CD14-positive monocyte (primary cell): Measurements from ENCODE around the gene TNIP3. TPM values are rescaled to one million over a fixed set of nuclear protein-coding genes. Genes with fewer than 3 reads are reported as not detected.

ENCODE experiments used
- DNase-seq, 3 donors: peaks; one replicate each; pipeline ENCODE4 v3.0.0-alpha.2; 2011 to 2022
- H2AFZ ChIP-seq: 2 replicates; pipeline ENCODE4 v1.6.0; 2012; ENCODE audit warnings: mild to moderate bottlenecking, low read depth, low read length, inconsistent platforms; ENCODE audit not compliant: insufficient read depth, poor library complexity, severe bottlenecking
- H3K27ac ChIP-seq, 2 donors: 1 replicate in 1 of 2; 2 replicates in 1 of 2; pipeline ENCODE4 v1.5.1; 2012 to 2013; ENCODE audit warnings: low read length in 2 of 2, control low read depth in 1 of 2, inconsistent platforms in 1 of 2, low read depth in 1 of 2, mild to moderate bottlenecking in 1 of 2
- H3K27me3 ChIP-seq, 2 donors: one replicate each; pipeline versions ENCODE4 v1.6.0 to v1.6.1; 2011 to 2013; ENCODE audit warnings: low read length in 2 of 2; ENCODE audit not compliant: control insufficient read depth in 2 of 2, insufficient read depth in 2 of 2
- H3K36me3 ChIP-seq, 2 donors: replicated peaks in 1 of 2; 1 replicate in 1 of 2; 2 replicates in 1 of 2; pipeline versions ENCODE4 v1.5.1 to v1.6.1; 2012 to 2013; ENCODE audit warnings: low read length in 2 of 2, control low read depth in 1 of 2, inconsistent platforms in 1 of 2, mild to moderate bottlenecking in 1 of 2; ENCODE audit not compliant: insufficient read depth in 2 of 2, control insufficient read depth in 1 of 2
- H3K4me1 ChIP-seq, 2 donors: 1 replicate in 1 of 2; 2 replicates in 1 of 2; pipeline versions ENCODE4 v1.5.1 to v1.6.1; 2012 to 2013; ENCODE audit warnings: low read length in 2 of 2, control low read depth in 1 of 2, inconsistent platforms in 1 of 2, mild to moderate bottlenecking in 1 of 2, moderate library complexity in 1 of 2; ENCODE audit not compliant: insufficient read depth in 2 of 2, control insufficient read depth in 1 of 2
- H3K4me2 ChIP-seq: replicated peaks from 2 replicates; pipeline ENCODE3; 2012; ENCODE audit warnings: low read length, moderate library complexity, mild to moderate bottlenecking; ENCODE audit not compliant: poor library complexity, severe bottlenecking; ENCODE audit errors: extremely low read depth
- H3K4me3 ChIP-seq, 3 experiments: fragments of 200-600 bp in 1 of 3; sonication (generic) in 1 of 3; replicated peaks in 1 of 3; 1 replicate in 2 of 3; 2 replicates in 1 of 3; pipeline ENCODE4 v1.5.1; 2011 to 2013; ENCODE audit warnings: low read length in 3 of 3, mild to moderate bottlenecking in 3 of 3, control low read depth in 2 of 3, low read depth in 2 of 3, inconsistent platforms in 1 of 3, moderate library complexity in 1 of 3
- H3K79me2 ChIP-seq: 2 replicates; pipeline ENCODE4 v1.6.0; 2012; ENCODE audit warnings: mild to moderate bottlenecking, control low read depth, inconsistent platforms, low read length, moderate library complexity; ENCODE audit not compliant: insufficient read depth
- H3K9ac ChIP-seq: 2 replicates; pipeline ENCODE4 v1.6.0; 2017; ENCODE audit warnings: low read length, mild to moderate bottlenecking; ENCODE audit not compliant: insufficient read depth, poor library complexity, severe bottlenecking
- H3K9me3 ChIP-seq, 2 donors: replicated peaks in 1 of 2; 1 replicate in 1 of 2; 2 replicates in 1 of 2; pipeline versions ENCODE4 v1.5.1 to v1.6.1; 2012 to 2013; ENCODE audit warnings: low read length in 2 of 2, control low read depth in 1 of 2; ENCODE audit not compliant: control insufficient read depth in 1 of 2, insufficient read depth in 1 of 2
- H4K20me1 ChIP-seq: 2 replicates; pipeline ENCODE4 v1.6.0; 2012; ENCODE audit warnings: mild to moderate bottlenecking, low read length, control low read depth, moderate library complexity; ENCODE audit not compliant: insufficient read depth
- H3K27ac Mint-ChIP-seq, 7 donors: one replicate each; pipeline ENCODE4 v1.8.0; 2020; ENCODE audit warnings: mild to moderate bottlenecking in 7 of 7, mixed read lengths in 7 of 7, moderate library complexity in 6 of 7, inconsistent platforms in 2 of 7
- H3K27me3 Mint-ChIP-seq, 3 donors: one replicate each; pipeline ENCODE4 v1.8.0; 2021 to 2022; ENCODE audit warnings: low read depth in 3 of 3, mild to moderate bottlenecking in 3 of 3, mixed read lengths in 3 of 3, moderate library complexity in 3 of 3, inconsistent platforms in 1 of 3
- H3K36me3 Mint-ChIP-seq, 2 donors: one replicate each; pipeline ENCODE4 v1.8.0; 2020; ENCODE audit warnings: mixed read lengths in 2 of 2, inconsistent platforms in 1 of 2, mild to moderate bottlenecking in 1 of 2
- H3K4me1 Mint-ChIP-seq: one replicate; pipeline ENCODE4 v1.8.0; 2020; ENCODE audit warnings: mild to moderate bottlenecking, mixed read lengths
- H3K4me3 Mint-ChIP-seq, 2 donors: one replicate each; pipeline ENCODE4 v1.8.0; 2020; ENCODE audit warnings: mild to moderate bottlenecking in 2 of 2, mixed read lengths in 2 of 2, moderate library complexity in 1 of 2
- H3K9me3 Mint-ChIP-seq, 7 donors: one replicate each; pipeline ENCODE4 v1.8.0; 2020 to 2022; ENCODE audit warnings: mixed read lengths in 7 of 7, mild to moderate bottlenecking in 6 of 7, moderate library complexity in 6 of 7, inconsistent platforms in 2 of 7
- WGBS: methylation state at CpG from one replicate; pipeline ENCODE4 v1.1.5; 2013; ENCODE audit warnings: missing lambda C conversion rate; ENCODE audit not compliant: insufficient coverage; 5-methylcytosine and 5-hydroxymethylcytosine counted together
- intact Hi-C, 2 donors: fragments of 100-400 bp; cut with micrococcal nuclease; formaldehyde crosslinking; loops; one replicate each; pipeline versions ENCODE4 v1.15.0 to v1.15.1; 2023
- polyA plus RNA-seq, 3 donors: library from polyadenylated mRNA; depleted of rRNA in 1 of 3; unstranded in 2 of 3; stranded (reverse) in 1 of 3; fragments of 300-500 nt in 2 of 3; fragments of >200 nt in 1 of 3; fragmentation: Illumina TruSeq in 2 of 3; gene quantifications; 1 replicate in 2 of 3; 2 replicates in 1 of 3; pipeline ENCODE4 v1.2.3, GENCODE V29; 2012 to 2021
- TF ChIP-seq, protein P1 (sequence below): fragments of 200-600 bp; IDR thresholded peaks from one replicate; pipeline ENCODE4 v1.8.0; 2022; ENCODE audit warnings: antibody characterized with exemption, mild to moderate bottlenecking

The TNIP3 gene
- polyA plus RNA-seq, 3 donors, result 0.20 TPM; not detected in 2

DNA sequence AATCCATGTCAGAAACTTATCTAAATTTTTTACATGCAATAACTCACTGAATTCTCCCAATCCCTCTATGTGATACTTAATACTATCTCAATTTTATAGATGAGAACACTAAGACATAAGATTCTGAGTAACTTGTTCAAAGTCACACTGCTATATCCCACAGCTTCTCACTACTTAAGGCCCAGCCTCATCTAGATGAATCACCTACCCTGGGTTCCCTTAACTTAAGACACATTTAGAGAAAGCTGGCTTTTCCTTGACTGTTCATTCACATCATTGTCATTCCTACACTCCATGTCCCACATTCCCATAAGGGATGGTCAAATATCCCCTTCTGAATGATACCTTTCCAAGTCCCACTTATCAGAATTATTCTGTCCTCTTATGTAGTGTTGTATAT is 21.0 kb downstream of the TNIP3 start:
- no peaks in the 10 kb centered on the region for H3K4me1 Mint-ChIP-seq
- Histone ChIP-seq H2AFZ (no peak overlapping the region), H3K9me3 (no peaks in the 10 kb centered on the region), H3K4me3 (no peak overlapping the region), H3K4me1 (no peaks in the 10 kb centered on the region), H3K79me2 (no peaks in the 10 kb centered on the region), H3K27me3 (peaks cover 3 to 5% of the 10 kb centered on the region in 2 donors), H3K27ac (no peak overlapping the region), H3K4me2 (no peak overlapping the region), H4K20me1 (no peaks in the 10 kb centered on the region), H3K9ac (no peak overlapping the region), H3K36me3 (no peaks in the 10 kb centered on the region)
- H3K27me3 Mint-ChIP-seq, result peaks cover 0 to 7% (median 5%) of the 10 kb centered on the region in 3 donors
- no peak for DNase-seq
- TF ChIP-seq, protein P1, sequence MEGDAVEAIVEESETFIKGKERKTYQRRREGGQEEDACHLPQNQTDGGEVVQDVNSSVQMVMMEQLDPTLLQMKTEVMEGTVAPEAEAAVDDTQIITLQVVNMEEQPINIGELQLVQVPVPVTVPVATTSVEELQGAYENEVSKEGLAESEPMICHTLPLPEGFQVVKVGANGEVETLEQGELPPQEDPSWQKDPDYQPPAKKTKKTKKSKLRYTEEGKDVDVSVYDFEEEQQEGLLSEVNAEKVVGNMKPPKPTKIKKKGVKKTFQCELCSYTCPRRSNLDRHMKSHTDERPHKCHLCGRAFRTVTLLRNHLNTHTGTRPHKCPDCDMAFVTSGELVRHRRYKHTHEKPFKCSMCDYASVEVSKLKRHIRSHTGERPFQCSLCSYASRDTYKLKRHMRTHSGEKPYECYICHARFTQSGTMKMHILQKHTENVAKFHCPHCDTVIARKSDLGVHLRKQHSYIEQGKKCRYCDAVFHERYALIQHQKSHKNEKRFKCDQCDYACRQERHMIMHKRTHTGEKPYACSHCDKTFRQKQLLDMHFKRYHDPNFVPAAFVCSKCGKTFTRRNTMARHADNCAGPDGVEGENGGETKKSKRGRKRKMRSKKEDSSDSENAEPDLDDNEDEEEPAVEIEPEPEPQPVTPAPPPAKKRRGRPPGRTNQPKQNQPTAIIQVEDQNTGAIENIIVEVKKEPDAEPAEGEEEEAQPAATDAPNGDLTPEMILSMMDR, result no peak
- no peak overlapping the region for H3K27ac Mint-ChIP-seq
- intact Hi-C loops, result no loop called here
- H3K36me3 Mint-ChIP-seq, result no peaks in the 10 kb centered on the region
- no peak overlapping the region for H3K4me3 Mint-ChIP-seq
- H3K9me3 Mint-ChIP-seq, result no peaks in the 10 kb centered on the region

DNA sequence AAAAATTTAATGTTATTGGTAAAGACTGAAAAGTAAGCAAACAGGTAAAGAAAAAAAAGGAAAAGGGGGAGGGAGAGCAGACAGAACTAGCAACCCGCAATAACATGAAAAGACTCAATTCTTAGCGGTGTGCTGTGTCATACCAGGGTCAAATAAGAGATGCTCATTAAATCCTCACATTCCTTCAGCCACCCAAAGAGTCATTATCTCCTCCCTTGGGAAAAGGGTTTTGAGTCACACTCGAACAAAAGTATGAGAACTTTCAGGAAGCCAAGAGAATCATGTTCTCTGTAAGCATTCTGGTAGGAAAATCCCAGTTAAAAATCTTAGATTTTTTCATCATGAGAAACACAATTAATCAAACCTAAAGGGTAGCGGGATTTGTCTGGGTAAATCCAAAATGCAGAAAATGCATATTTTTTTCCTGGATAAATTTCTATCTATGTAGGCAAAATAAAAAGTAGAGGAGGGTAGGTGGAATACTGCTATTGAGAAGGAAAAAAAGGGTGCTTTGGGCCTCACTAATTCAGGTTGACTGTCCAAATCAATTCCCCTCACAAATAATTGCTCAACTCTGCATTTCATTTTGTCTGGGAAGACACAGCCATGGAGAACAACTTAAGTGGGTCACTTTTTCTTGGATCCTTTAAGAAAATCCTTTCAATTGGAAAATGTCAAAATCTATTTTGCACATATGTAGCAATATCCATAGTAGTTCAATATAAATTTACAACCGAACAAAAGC is 23.2 kb downstream of the TNIP3 start:
- Mint-ChIP-seq H3K27ac (no peak overlapping the region), H3K36me3 (no peaks in the 10 kb centered on the region), H3K4me1 (no peaks in the 10 kb centered on the region), H3K27me3 (no peaks in the 10 kb centered on the region), H3K4me3 (no peak overlapping the region), H3K9me3 (no peaks in the 10 kb centered on the region)
- Histone ChIP-seq H3K9ac (no peak overlapping the region), H3K27ac (no peak overlapping the region), H3K79me2 (no peaks in the 10 kb centered on the region), H3K27me3 (no peaks in the 10 kb centered on the region), H3K9me3 (no peaks in the 10 kb centered on the region), H4K20me1 (no peaks in the 10 kb centered on the region), H3K4me3 (no peak overlapping the region), H3K4me2 (no peak overlapping the region), H3K4me1 (no peaks in the 10 kb centered on the region), H3K36me3 (no peaks in the 10 kb centered on the region), H2AFZ (no peak overlapping the region)
- TF ChIP-seq, protein P1, result no peak
- intact Hi-C loops, result no loop called here
- DNase-seq, result no peak
- no CpG with 5 or more reads among the region's 5 CpGs for WGBS
